ENCODE measurements around the gene NXPH3.

Gene NXPH3

GRCh38 chr17:49574945-49575678 is 559 bp upstream of the NXPH3 start:
- FAIRE-seq (no peak), DNase-seq (ENCODE audit: insufficient read length, low spot score) (no peak)

- no peak for DNase-seq (ENCODE audit: insufficient read length, low spot score)
- no peak for FAIRE-seq
Observed at GRCh38 chr17:49576088-49576916, 631 bp downstream of the NXPH3 start.

GRCh38 chr17:49576917-49577649 is 1.4 kb downstream of the NXPH3 start:
- FAIRE-seq (no peak), DNase-seq (ENCODE audit: insufficient read length, low spot score) (no peak)

- FAIRE-seq (no peak), DNase-seq (ENCODE audit: insufficient read length, low spot score) (no peak)
Observed at GRCh38 chr17:49577650-49577934, 1.9 kb downstream of the NXPH3 start.

GRCh38 chr17:49577963-49578362 is 2.3 kb downstream of the NXPH3 start:
- FAIRE-seq = no peak
- DNase-seq (ENCODE audit: insufficient read length, low spot score) = no peak

- no peak for DNase-seq (ENCODE audit: insufficient read length, low spot score)
- FAIRE-seq = no peak
Observed at GRCh38 chr17:49578414-49578813, 2.7 kb downstream of the NXPH3 start.

- DNase-seq (ENCODE audit: insufficient read length, low spot score) (no peak), FAIRE-seq (no peak)
Observed at GRCh38 chr17:49578952-49579500, 3.4 kb downstream of the NXPH3 start.

- DNase-seq (ENCODE audit: insufficient read length, low spot score) (no peak), FAIRE-seq (no peak)
Observed at GRCh38 chr17:49579522-49579921, 3.9 kb downstream of the NXPH3 start.

- DNase-seq (ENCODE audit: insufficient read length, low spot score) (no peak), FAIRE-seq (no peak)
Observed at GRCh38 chr17:49580055-49580721, 4.5 kb downstream of the NXPH3 start.

GRCh38 chr17:49580981-49581647 is 5.4 kb downstream of the NXPH3 start:
- DNase-seq (ENCODE audit: insufficient read length, low spot score) (no peak), FAIRE-seq (no peak)

- DNase-seq (ENCODE audit: insufficient read length, low spot score) = no peak
- FAIRE-seq = no peak
Observed at GRCh38 chr17:49581648-49581998, 6.0 kb downstream of the NXPH3 start.

- DNase-seq (ENCODE audit: insufficient read length, low spot score) (no peak), FAIRE-seq (no peak)
Observed at GRCh38 chr17:49582055-49582722, 6.5 kb downstream of the NXPH3 start.

GRCh38 chr17:49582789-49583188 is 7.1 kb downstream of the NXPH3 start:
- FAIRE-seq (no peak), DNase-seq (ENCODE audit: insufficient read length, low spot score) (no peak)

GRCh38 chr17:49583226-49583625 is 7.6 kb downstream of the NXPH3 start:
- DNase-seq (ENCODE audit: insufficient read length, low spot score) (no peak), FAIRE-seq (no peak)

- DNase-seq (ENCODE audit: insufficient read length, low spot score) = no peak
- no peak for FAIRE-seq
Observed at GRCh38 chr17:49583889-49584288, 8.2 kb downstream of the NXPH3 start.

GRCh38 chr17:49585422-49586027 is 9.9 kb downstream of the NXPH3 start:
- FAIRE-seq = no peak
- DNase-seq (ENCODE audit: insufficient read length, low spot score) = no peak

- FAIRE-seq = no peak
- DNase-seq (ENCODE audit: insufficient read length, low spot score) = no peak
Observed at GRCh38 chr17:49587366-49588073, 11.8 kb downstream of the NXPH3 start.

GRCh38 chr17:49588312-49588711 is 12.6 kb downstream of the NXPH3 start:
- DNase-seq (ENCODE audit: insufficient read length, low spot score) = no peak
- no peak for FAIRE-seq

All from GM19239 (cell line).